ENCODE measurements around the gene TCEAL8. TPM values are rescaled to one million over a fixed set of nuclear protein-coding genes. Genes with fewer than 3 reads are reported as not detected.
A peak's percentile ranks its signal among the peaks of the same experiment; 100 is the strongest.

Gene TCEAL8
- total RNA-seq, 1 experiment from 2014 or later = 84.9 TPM

DNA sequence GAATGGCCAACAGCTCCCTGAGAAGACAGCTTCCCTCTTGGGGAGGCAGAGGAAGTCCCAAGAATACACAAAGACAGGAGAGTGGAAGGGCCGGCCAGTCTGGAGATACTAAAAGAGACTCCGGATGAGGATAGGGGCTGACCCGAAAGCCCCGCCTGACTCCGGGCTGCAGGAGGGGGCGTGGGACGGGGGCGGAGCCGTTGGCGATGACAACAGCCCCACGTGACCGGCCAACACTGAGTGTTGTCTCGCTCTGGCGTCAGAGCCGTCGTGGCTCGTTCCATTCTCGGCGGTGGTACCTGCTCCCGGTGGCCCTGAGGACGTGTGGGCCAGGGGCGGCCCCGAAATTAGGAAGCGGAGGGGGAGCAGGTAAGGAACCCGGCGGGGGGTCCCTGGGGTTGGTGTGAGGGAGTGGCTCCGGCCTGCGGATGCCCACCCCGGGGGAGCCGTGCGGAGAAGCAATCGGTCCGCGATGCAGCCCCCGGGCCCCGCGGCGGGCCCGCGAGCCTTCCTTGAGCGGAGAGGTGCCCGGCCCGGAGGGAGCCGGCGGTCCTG is 40.0 kb downstream of the TCEAL8 start, which contains the start of gene BEX4:
Gene BEX4 (plus strand): TSS at position 239 of the 555 bp plus-strand sequence. CDS start 1,046 bp downstream, outside the sequence.
- DNase-seq (ENCODE audit: low read depth) = peak; percentile 76

GRCh38 chrX:103212749-103213457 is 42.1 kb downstream of the TCEAL8 start:
- no peak for DNase-seq (ENCODE audit: low read depth)

GRCh38 chrX:103211012-103211715 is 43.8 kb downstream of the TCEAL8 start:
- peak; percentile 29 for DNase-seq (ENCODE audit: low read depth)

DNA sequence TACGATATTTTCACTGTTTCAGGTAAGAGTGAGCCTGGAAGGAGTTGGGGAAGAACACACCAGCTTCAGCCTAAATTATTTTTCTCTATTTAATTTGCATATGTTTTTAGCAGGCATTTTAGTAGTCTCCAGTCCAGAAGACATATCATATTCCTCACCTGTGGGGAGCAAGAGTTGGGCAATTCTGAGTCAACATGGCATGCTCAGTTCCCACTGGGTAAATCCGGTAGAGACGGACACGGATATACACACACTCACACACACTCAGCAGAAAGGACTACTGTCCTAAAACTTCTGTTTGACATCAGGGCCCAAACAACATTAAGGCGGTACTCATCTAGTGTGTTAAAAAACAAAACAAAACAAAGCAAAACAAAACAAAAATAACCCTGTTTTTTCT is 44.9 kb downstream of the TCEAL8 start:
- DNase-seq (ENCODE audit: low read depth) = no peak

Other genes starting within 250 kb of the TCEAL8 start
- gene BEX1, start 191.0 kb downstream of the TCEAL8 start, total RNA-seq (2014; rRNA removed; shearing (Covaris generic)) = 26.9 and 37.9 TPM in 2 replicates
- 0.11 and 0.42 TPM in 2 replicates for gene NXF3, start 162.0 kb downstream of the TCEAL8 start, total RNA-seq (2014; rRNA removed; shearing (Covaris generic))
- gene BEX4, start 40.0 kb downstream of the TCEAL8 start, total RNA-seq (2014; rRNA removed; shearing (Covaris generic)) = 2.9 and 4.8 TPM in 2 replicates
- gene TCEAL5, start 21.6 kb upstream of the TCEAL8 start, total RNA-seq (2014; rRNA removed; shearing (Covaris generic)) = not detected in 2 replicates
- gene BEX2, start 55.8 kb upstream of the TCEAL8 start, total RNA-seq (2014; rRNA removed; shearing (Covaris generic)) = 9.7 and 14.0 TPM in 2 replicates
- 0.91 and 6.5 TPM in 2 replicates for gene TCEAL7, start 75.1 kb upstream of the TCEAL8 start, total RNA-seq (2014; rRNA removed; shearing (Covaris generic))
- 93.6 and 119 TPM in 2 replicates for gene TCEAL9, start 101.4 kb upstream of the TCEAL8 start, total RNA-seq (2014; rRNA removed; shearing (Covaris generic))
- gene BEX3, start 121.4 kb upstream of the TCEAL8 start, total RNA-seq (2014; rRNA removed; shearing (Covaris generic)) = 115 and 171 TPM in 2 replicates